IMR-90 (cell line): Measurements from ENCODE around the gene PRTFDC1. TPM values are rescaled to one million over a fixed set of nuclear protein-coding genes. Genes with fewer than 3 reads are reported as not detected.

Experiments used
- ATAC-seq: fragments of 200-7000 bp; cut with Tn5 transposase; 2 replicates; pipeline ENCODE4 v1.9.1; 2020; ENCODE audit warnings: low read depth, mild to moderate bottlenecking, moderate library complexity
- BruUV-seq: library from RNA; stranded (reverse); fragments of 400-500 nt; replicated peaks from 2 replicates; lab custom pipeline; 2021; lab: Mats Ljungman, UMichigan
- CTCF ChIA-PET: fragments of 300-600 bp; formaldehyde crosslinking; extraction: SDS; loops from one replicate; lab custom pipeline; 2021; ENCODE audit warnings: antibody characterized with exemption; lab: Yijun Ruan, JAX
- POLR2A ChIA-PET: fragments of 300-600 bp; sonication (Branson Sonifier 250); formaldehyde crosslinking; loops from one replicate; lab custom pipeline; 2022; ENCODE audit warnings: antibody characterized with exemption; ENCODE audit not compliant: unreplicated experiment; lab: Charles Lee
- DNase-seq: peaks from one replicate; pipeline ENCODE4 v3.0.0; 2013
- H2AFZ ChIP-seq: replicated peaks from 2 replicates; pipeline ENCODE3; 2013; ENCODE audit warnings: low read length, mild to moderate bottlenecking; ENCODE audit not compliant: poor library complexity
- H2AK5ac ChIP-seq: 2 replicates; pipeline ENCODE4 v1.6.1; 2013; ENCODE audit warnings: low read depth, low read length, inconsistent platforms
- H2AK9ac ChIP-seq: replicated peaks from 2 replicates; pipeline ENCODE3; 2013; ENCODE audit warnings: mild to moderate bottlenecking, low read depth, low read length, moderate library complexity; ENCODE audit not compliant: poor library complexity
- H2BK120ac ChIP-seq: 2 replicates; pipeline ENCODE4 v1.6.1; 2013; ENCODE audit warnings: low read depth, low read length, inconsistent platforms
- H2BK15ac ChIP-seq: 3 replicates; pipeline ENCODE4 v1.6.1; 2013; ENCODE audit warnings: low read depth, low read length, inconsistent platforms
- H2BK20ac ChIP-seq: 2 replicates; pipeline ENCODE4 v1.6.1; 2013; ENCODE audit warnings: low read depth, mild to moderate bottlenecking, inconsistent platforms, low read length, moderate library complexity
- H2BK5ac ChIP-seq: 2 replicates; pipeline ENCODE4 v1.6.1; 2013; ENCODE audit warnings: mild to moderate bottlenecking, low read depth, low read length, inconsistent platforms; ENCODE audit not compliant: poor library complexity, severe bottlenecking
- H3K14ac ChIP-seq: replicated peaks from 2 replicates; pipeline ENCODE4 v1.6.1; 2013; ENCODE audit warnings: low read depth, low read length, inconsistent platforms
- H3K18ac ChIP-seq: 2 replicates; pipeline ENCODE4 v1.6.1; 2013; ENCODE audit warnings: low read depth, low read length, control low read depth
- H3K23ac ChIP-seq: 2 replicates; pipeline ENCODE4 v1.6.1; 2013; ENCODE audit warnings: low read depth, low read length, inconsistent platforms
- H3K27ac ChIP-seq: 2 replicates; pipeline ENCODE4 v1.5.1; 2013; ENCODE audit warnings: mild to moderate bottlenecking, control low read depth, low read length; ENCODE audit not compliant: insufficient read depth
- H3K27me3 ChIP-seq: 2 replicates; pipeline ENCODE4 v1.6.1; 2013; ENCODE audit warnings: low read length; ENCODE audit not compliant: control insufficient read depth, insufficient read depth
- H3K36me3 ChIP-seq: 2 replicates; pipeline ENCODE4 v1.6.1; 2013; ENCODE audit warnings: low read length, mixed read lengths; ENCODE audit not compliant: control insufficient read depth, insufficient read depth
- H3K4ac ChIP-seq: 2 replicates; pipeline ENCODE4 v1.6.1; 2013; ENCODE audit warnings: low read depth, low read length, inconsistent platforms
- H3K4me1 ChIP-seq: 2 replicates; pipeline ENCODE4 v1.6.1; 2013; ENCODE audit warnings: low read length, mixed read lengths; ENCODE audit not compliant: control insufficient read depth, insufficient read depth
- H3K4me2 ChIP-seq: 2 replicates; pipeline ENCODE4 v1.6.1; 2013; ENCODE audit warnings: low read depth, mild to moderate bottlenecking, control low read depth, low read length, moderate library complexity
- H3K4me3 ChIP-seq: 2 replicates; pipeline ENCODE4 v1.5.1; 2013; ENCODE audit warnings: low read depth, mild to moderate bottlenecking, control low read depth, low read length, moderate library complexity; ENCODE audit not compliant: insufficient read depth
- H3K56ac ChIP-seq: 2 replicates; pipeline ENCODE4 v1.6.1; 2013; ENCODE audit warnings: low read length, inconsistent platforms; ENCODE audit not compliant: insufficient read depth; ENCODE audit errors: extremely low read depth
- H3K79me1 ChIP-seq, 2 experiments: 2 replicates each; pipeline ENCODE4 v1.6.1; 2013; ENCODE audit warnings: low read length in 2 of 2, inconsistent platforms in 1 of 2, low read depth in 1 of 2
- H3K9ac ChIP-seq: 2 replicates; pipeline ENCODE4 v1.6.1; 2013; ENCODE audit warnings: low read depth, low read length, control low read depth
- H3K9me1 ChIP-seq: 2 replicates; pipeline ENCODE4 v1.6.1; 2013; ENCODE audit warnings: low read length, inconsistent platforms; ENCODE audit not compliant: insufficient read depth
- H3K9me3 ChIP-seq: 2 replicates; pipeline ENCODE4 v1.6.1; 2013; ENCODE audit warnings: low read length; ENCODE audit not compliant: control insufficient read depth, insufficient read depth
- H4K20me1 ChIP-seq: 2 replicates; pipeline ENCODE4 v1.6.1; 2013; ENCODE audit warnings: low read length, inconsistent platforms; ENCODE audit not compliant: insufficient read depth
- H4K5ac ChIP-seq: 2 replicates; pipeline ENCODE4 v1.6.1; 2013; ENCODE audit warnings: mild to moderate bottlenecking, low read depth, low read length, control low read depth
- H4K8ac ChIP-seq, 2 experiments: 2 replicates each; pipeline ENCODE4 v1.6.1; 2013; ENCODE audit warnings: low read depth in 2 of 2, low read length in 2 of 2, control low read depth in 1 of 2, inconsistent platforms in 1 of 2
- H4K91ac ChIP-seq: 2 replicates; pipeline ENCODE4 v1.6.1; 2013; ENCODE audit warnings: low read depth, low read length, inconsistent platforms; ENCODE audit not compliant: insufficient read depth
- CEBPB ChIP-seq: IDR thresholded peaks from 2 replicates; pipeline ENCODE4 v1.6.1; 2012; ENCODE audit warnings: low read depth, low read length, improper control_type of control experiment
- CHD1 ChIP-seq: IDR thresholded peaks from 2 replicates; pipeline ENCODE4 v1.6.1; 2012; ENCODE audit warnings: low read depth, low read length, improper control_type of control experiment
- CTCF ChIP-seq: conservative IDR thresholded peaks from 2 replicates; pipeline ENCODE4 v1.5.1; 2012; ENCODE audit warnings: mild to moderate bottlenecking, low read depth, low read length, improper control_type of control experiment
- FOS ChIP-seq: fragments of 150-350 bp; IDR thresholded peaks from 2 replicates; pipeline ENCODE4 v1.6.1; 2016; ENCODE audit warnings: low read depth, low read length
- MAFK ChIP-seq: IDR thresholded peaks from 2 replicates; pipeline ENCODE4 v1.6.1; 2012; ENCODE audit warnings: low read depth, low read length, improper control_type of control experiment
- MXI1 ChIP-seq: IDR thresholded peaks from 2 replicates; pipeline ENCODE4 v1.6.1; 2012; ENCODE audit warnings: low read depth, mild to moderate bottlenecking, low read length, moderate library complexity, borderline replicate concordance
- NFE2L2 ChIP-seq: fragments of 150-350 bp; IDR thresholded peaks from 2 replicates; pipeline ENCODE4 v1.6.1; 2016; ENCODE audit warnings: low read depth, mild to moderate bottlenecking, low read length
- POLR2A ChIP-seq: IDR thresholded peaks from 2 replicates; pipeline ENCODE4 v1.6.1; 2012; ENCODE audit warnings: mild to moderate bottlenecking, low read depth, low read length
- RAD21 ChIP-seq: IDR thresholded peaks from 2 replicates; pipeline ENCODE4 v1.6.1; 2012; ENCODE audit warnings: low read length, improper control_type of control experiment
- RCOR1 ChIP-seq: IDR thresholded peaks from 2 replicates; pipeline ENCODE4 v1.6.1; 2012; ENCODE audit warnings: mild to moderate bottlenecking, low read length, improper control_type of control experiment; ENCODE audit not compliant: insufficient replicate concordance
- SMC3 ChIP-seq: fragments of 150-350 bp; IDR thresholded peaks from 2 replicates; pipeline ENCODE4 v1.6.1; 2016; ENCODE audit warnings: low read depth, mild to moderate bottlenecking, antibody characterized with exemption, low read length, moderate library complexity
- USF2 ChIP-seq: fragments of 150-350 bp; IDR thresholded peaks from 2 replicates; pipeline ENCODE4 v1.6.1; 2017; ENCODE audit warnings: mild to moderate bottlenecking, antibody characterized with exemption, low read length, low read depth
- WGBS, 2 experiments: methylation state at CpG; one replicate each; pipeline versions ENCODE4 v1.1.5 to v1.1.7; 2013; ENCODE audit warnings: missing lambda C conversion rate in 2 of 2; ENCODE audit not compliant: insufficient read length in 1 of 2; ENCODE audit errors: extremely low coverage in 2 of 2; 5-methylcytosine and 5-hydroxymethylcytosine counted together
- dilution Hi-C: fragments of 300-500 bp; cut with HindIII; formaldehyde crosslinking; loops from one replicate; pipeline ENCODE4 v1.14.3; 2018; ENCODE audit warnings: low sequenced_read_pairs; ENCODE audit not compliant: unreplicated experiment
- in situ Hi-C: fragments of 300-500 bp; cut with MboI; formaldehyde crosslinking; loops from 3 replicates; pipeline ENCODE4 v1.14.3; 2019; ENCODE audit warnings: low sequenced_read_pairs, inconsistent platforms, mixed read lengths
- intact Hi-C: fragments of 100-400 bp; cut with micrococcal nuclease; formaldehyde crosslinking; loops from 2 replicates; pipeline ENCODE4 v1.10.0; 2022
- polyA plus RNA-seq, 3 experiments: library from polyadenylated mRNA; depleted of rRNA; stranded (reverse); fragments of >200 nt; gene quantifications; 2 replicates each; pipeline ENCODE4 v1.2.3, GENCODE V29; 2012; ENCODE audit warnings: low replicate concordance in 1 of 3
- total RNA-seq: library from RNA; depleted of rRNA; stranded (reverse); fragments of >200 nt; gene quantifications from 2 replicates; pipeline ENCODE4 v1.2.3, GENCODE V29; 2012

Gene PRTFDC1
- total and polyA plus RNA-seq, 2 of the 4 experiments (the other 2 are of a cell fraction), result 12.3 to 17.9 TPM

DNA sequence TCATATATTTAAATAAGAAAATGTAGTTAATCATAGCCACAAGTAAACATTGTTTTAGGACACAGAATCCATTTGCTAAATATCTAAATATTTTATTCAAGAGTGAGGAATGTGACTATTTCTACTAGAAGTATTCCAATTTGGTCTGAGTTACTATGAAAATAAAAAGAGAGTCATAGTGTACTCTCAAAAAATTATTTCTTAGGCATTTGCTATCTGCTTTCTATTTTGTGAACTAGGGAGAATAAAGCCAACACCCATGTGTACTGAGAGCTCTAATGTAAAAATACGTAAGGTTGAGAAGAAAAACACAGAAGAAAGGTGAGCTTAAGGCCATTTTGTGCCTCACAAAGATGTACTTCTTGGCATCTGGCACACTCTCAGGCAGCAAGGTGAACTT is 38.3 kb downstream of the PRTFDC1 start:
- in situ Hi-C loops (no loop called here), dilution Hi-C loops (no loop called here), intact Hi-C loops (no loop called here)
- Histone ChIP-seq H3K4me3 (no peak overlapping the region), H3K4ac (no peak overlapping the region), H4K5ac (no peak overlapping the region; the same call in 1 of the 2 replicates), H3K14ac (no peak overlapping the region; the same call in 1 of the 2 replicates), H2BK20ac (no peak overlapping the region), H3K4me2 (no peak overlapping the region), H3K18ac (no peak overlapping the region), H3K9me3 (no peaks in the 10 kb centered on the region), H3K9ac (no peak overlapping the region), H3K79me1 (no peaks in the 10 kb centered on the region; a peak in 1 of 4 replicates), H3K4me1 (0 out of 2 replicates have a peak, but pooled peaks cover 1% of the 10 kb centered on the region), H2BK120ac (no peak overlapping the region), H2AK9ac (no peak overlapping the region), H3K56ac (no peak overlapping the region), H3K36me3 (no peaks in the 10 kb centered on the region), H3K27ac (no peak overlapping the region), H2AK5ac (no peak overlapping the region), H2BK15ac (no peak overlapping the region), H3K23ac (no peak overlapping the region), H2AFZ (no peak overlapping the region), H2BK5ac (no peak overlapping the region), H3K9me1 (no peaks in the 10 kb centered on the region), H3K27me3 (no peaks in the 10 kb centered on the region), H4K8ac (no peak overlapping the region), H4K20me1 (no peaks in the 10 kb centered on the region), H4K91ac (peak overlapping the region; percentile 6; the same call in 1 of the 2 replicates)
- no TSS peak for BruUV-seq
- no CpG with 5 or more reads among the region's 1 CpG for WGBS, 2 experiments
- DNase-seq (no peak), ATAC-seq (no peak)
- POLR2A ChIA-PET, result no interaction called here
- CTCF ChIA-PET, result no interaction called here
- no peak for TF ChIP-seq CHD1
- no peak for TF ChIP-seq SMC3
- no peak for TF ChIP-seq USF2
- TF ChIP-seq MXI1, result no peak
- TF ChIP-seq FOS, result no peak
- TF ChIP-seq MAFK, result no peak
- TF ChIP-seq CEBPB, result no peak
- no peak for TF ChIP-seq NFE2L2
- no peak for TF ChIP-seq CTCF
- TF ChIP-seq RCOR1, result no peak
- no peak for TF ChIP-seq RAD21
- TF ChIP-seq POLR2A, result no peak
